ENCODE data around the gene POU5F1.

The POU5F1 gene

GRCh38 chr6:31138982-31139381 lies 31.5 kb downstream of the POU5F1 start, which contains the start of gene PSORS1C2:
Gene PSORS1C2 (minus strand): TSS chr6:31139066. CDS start chr6:31139026, 40 bp downstream.
- no peak for DNase-seq

DNA sequence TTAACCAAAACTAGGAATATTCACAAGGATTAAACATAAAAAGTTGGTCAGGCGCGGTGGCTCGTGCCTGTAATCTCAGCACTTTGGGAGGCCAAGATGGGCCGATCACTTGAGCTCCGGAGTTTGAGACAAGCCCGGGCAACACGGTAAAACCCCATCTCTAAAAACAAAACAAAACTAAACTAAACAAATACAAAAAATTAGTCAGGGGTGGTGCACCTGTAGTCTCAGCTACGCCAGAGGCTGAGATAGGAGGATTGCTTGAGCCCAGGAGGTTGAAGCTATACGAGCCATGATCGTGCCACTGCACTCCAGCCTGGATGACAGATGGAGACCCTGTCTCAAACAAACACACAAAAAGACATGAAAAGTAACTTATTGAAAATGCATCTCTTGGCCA lies 34.8 kb downstream of the POU5F1 start:
- DNase-seq: no peak

DNA sequence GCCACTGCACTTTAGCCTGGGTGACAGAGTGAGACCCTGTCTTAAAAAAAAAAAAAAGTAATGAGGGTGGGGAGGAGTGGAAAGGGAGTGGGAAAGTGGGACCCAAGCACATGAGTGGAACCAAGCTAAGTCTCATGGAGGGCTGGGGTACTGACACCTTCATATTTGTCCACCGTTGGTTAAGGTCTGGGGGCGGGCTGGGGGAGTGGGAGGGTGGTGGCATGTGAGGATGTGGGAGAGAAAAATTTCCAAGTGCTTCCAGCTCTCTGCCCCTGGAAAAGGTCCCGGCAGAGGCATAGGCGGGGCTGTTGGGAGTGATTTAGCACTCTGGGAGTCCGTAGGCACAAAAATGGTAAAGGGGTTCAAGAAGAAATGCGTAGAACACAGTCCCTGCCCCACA lies 37.7 kb downstream of the POU5F1 start:
- DNase-seq: no peak

- no peak for DNase-seq
Measured at GRCh38 chr6:31131595-31131994, 38.9 kb downstream of the POU5F1 start.

DNA sequence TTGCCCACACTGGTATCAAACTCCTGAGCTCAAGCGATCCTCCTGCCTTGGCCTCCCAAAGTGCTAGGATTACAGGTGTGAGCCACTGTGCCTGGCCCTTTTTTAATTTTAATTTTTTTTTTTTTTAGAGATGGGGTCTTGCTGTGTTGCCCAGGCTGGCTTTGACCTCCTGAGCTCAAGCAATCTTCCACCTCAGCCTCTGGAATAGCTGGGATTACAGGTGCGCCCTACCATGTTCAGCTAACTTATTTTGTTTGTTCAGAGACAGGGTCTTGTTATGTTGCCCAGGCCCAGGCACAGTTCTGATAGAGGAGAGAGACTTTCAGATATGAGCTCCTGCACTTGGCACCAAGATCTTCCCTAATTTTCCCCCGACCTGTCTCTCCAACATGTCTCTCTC lies 39.7 kb downstream of the POU5F1 start:
- no peak for DNase-seq

- no peak for DNase-seq
Measured at GRCh38 chr6:31129130-31129529, 41.4 kb downstream of the POU5F1 start.

GRCh38 chr6:31128093-31128676 lies 42.3 kb downstream of the POU5F1 start:
- no peak for DNase-seq

DNA sequence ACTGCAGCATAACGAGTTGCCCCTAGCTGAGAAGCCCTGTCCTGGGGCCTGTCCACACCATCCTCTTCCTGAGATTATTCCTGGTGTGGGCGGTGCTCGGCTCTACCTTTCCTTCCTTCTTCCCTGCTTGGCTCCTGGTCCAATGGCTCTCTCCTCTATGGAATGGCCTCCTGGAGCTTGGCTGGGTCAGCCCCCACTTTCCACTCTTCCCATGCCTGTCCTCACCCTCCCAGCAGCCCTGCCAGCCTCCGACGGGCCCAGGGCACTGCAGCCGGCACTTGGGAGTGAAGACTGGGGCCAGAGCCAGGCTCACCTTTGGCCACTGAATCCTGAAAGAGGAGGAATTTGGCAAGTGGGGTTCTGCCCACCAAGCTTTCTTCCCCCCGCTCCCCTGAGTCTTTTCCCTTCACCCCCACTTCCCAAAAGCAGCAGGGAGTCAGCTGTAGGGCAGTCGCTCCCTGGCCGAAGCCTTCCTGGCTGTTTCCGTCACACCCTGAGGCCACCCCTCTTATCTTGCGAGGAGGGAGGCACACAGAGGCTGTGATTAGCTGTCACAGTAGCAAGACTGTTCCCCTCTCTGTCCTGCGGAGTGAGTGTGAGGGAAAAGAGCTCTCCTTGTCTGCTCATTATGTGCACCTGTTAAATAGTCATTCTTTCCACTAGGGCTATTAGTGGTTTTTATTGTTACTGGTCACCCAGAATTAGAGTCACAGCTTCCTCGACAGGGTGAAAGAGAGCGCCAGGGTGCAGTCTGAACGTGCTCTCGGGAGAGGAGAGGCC lies 43.9 kb downstream of the POU5F1 start:
- DNase-seq: no peak

DNA sequence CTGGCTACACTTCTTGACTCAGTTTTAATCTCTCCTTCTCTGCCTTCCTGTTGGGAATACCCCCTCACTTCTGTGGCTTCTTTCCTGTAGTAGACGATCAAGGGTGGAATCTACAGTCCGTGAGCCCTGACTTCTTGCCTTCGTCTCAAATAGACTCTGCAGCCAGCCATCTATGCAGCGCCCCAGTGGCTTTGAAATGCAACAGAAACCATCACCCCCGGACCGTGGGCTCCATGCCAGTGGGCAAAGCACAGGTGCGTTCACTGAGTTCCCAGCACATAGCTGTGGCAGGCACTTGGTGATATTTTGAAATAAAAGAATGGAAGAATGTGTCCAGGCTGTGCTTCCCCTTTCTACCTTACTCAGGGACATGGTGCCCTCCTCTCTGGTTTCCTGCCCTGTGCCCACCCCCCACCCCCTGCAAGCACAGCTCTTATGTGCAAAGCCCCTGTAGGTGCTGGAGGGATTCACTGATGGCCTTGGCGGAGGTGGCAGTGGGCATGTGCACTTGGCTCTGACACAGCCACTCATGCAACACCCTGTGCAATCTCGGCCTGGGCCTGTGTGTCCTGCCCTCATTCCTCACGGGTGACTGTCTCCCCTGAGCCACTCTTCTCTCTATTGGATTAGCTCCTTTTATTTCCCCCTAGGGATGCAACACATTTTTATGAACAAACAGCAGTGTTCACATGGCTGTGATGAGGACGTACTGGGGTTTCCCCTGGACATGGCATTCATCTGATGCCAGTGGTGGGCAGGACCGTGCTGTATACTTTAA lies 44.7 kb downstream of the POU5F1 start:
- no peak for DNase-seq

GRCh38 chr6:31125162-31125561 lies 45.3 kb downstream of the POU5F1 start:
- DNase-seq: no peak

DNA sequence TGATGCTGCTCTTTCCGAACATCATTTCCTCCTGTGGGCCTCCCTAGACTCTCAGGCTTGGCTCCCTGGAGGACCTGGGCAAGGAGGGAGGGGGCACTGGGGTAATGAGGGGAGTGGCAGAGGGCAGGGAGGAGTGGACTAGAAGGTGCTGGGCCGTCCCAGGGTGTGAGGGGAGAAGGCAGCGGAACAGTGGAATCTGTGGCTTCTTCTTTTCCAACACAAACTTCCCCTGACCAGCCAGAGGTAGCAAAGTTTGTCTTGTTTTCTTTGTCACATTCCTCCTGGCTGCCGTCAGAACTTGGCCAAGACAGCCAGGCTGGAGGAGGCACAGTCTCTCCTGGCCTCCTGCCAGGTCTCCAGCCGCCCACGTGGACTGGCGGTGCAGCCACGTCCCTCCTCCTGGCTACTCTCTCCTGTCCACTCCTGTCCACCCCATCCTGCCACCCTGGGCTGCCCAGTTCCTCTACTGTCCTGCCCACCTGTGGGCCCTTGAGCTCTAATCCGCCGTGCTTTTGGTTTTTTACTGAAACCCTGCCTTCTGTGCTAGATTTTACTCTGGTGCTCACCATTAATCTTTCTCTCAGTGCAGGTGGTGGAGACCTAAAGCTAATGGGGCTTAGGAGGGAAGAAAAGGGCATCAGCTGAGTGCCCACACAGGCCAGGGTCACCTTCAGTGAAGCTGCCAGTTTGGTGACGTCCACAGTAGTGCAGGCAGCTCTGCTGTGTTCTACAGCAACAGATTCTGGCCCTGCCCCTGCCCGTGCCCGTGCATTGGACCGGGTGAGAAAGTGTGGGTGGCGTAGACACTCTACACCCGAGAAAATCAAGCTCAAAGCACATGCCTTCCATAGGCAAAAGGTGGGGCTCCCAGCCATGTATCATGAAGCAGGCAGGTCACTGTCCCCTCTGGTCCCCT lies 47.4 kb downstream of the POU5F1 start:
- DNase-seq: no peak

- no peak for DNase-seq
Measured at GRCh38 chr6:31121131-31121790, 49.2 kb downstream of the POU5F1 start.

DNA sequence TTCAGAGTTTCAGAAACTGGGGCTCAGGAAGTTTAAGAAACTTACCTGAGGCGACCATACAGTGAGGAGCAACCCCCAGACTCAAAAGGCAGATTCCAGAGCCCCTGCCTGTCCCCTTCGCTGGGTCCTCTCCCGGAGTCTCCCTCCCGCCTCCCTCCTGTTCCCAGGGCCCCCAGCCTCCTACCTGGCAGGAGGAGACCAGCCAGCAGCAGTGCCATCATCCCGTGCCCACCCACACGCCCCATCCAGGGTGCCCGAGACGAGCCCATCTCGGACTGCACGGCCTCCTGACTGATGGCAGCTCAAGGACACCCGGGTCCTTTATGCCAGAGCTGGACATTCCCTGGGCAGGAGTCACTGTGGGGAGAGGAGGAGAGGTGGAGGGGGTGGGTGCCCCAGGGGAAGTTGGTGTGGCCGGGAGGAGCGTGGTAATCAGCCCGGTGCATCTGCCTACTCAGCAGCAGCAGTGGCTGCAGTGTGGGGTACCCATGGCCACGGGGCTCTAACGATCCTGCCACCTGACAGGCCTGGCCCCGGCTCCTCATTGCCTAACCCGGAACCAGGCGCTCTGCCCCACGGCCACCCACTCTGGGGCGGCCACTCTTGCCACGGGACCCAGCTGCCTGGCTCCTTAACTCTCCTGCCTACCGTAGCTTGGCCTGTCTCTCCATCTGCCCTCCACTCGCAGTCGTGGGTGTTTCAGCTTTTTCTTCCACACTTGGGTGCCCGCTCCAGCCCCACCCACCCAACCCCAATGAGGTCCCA lies 50.1 kb downstream of the POU5F1 start, which contains the start of gene CDSN:
Gene CDSN, minus strand, starts transcription at position 296 of the 765 bp plus-strand sequence. Its CDS starts 27 bp downstream, at position 269.
- DNase-seq: no peak

DNA sequence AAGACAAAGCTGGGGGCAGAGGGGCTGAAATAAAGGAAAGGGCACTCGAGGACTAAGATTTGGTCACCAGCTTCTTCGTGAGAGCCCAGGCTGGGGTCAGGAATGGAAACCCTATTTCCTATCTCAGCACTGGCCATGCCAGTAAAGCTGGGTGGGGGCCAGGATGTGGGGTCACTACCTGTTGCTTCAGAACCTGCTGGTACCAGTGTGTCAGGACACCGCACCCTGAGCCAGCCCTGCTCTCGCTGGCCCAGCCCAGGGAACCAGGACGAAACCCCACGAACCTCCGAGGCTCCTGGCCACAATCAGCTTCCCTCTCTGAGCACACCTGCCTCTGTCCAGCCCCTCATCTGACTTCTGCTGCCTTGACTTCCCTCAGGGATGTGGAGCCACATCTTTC lies 52.3 kb downstream of the POU5F1 start:
- no peak for DNase-seq

DNA sequence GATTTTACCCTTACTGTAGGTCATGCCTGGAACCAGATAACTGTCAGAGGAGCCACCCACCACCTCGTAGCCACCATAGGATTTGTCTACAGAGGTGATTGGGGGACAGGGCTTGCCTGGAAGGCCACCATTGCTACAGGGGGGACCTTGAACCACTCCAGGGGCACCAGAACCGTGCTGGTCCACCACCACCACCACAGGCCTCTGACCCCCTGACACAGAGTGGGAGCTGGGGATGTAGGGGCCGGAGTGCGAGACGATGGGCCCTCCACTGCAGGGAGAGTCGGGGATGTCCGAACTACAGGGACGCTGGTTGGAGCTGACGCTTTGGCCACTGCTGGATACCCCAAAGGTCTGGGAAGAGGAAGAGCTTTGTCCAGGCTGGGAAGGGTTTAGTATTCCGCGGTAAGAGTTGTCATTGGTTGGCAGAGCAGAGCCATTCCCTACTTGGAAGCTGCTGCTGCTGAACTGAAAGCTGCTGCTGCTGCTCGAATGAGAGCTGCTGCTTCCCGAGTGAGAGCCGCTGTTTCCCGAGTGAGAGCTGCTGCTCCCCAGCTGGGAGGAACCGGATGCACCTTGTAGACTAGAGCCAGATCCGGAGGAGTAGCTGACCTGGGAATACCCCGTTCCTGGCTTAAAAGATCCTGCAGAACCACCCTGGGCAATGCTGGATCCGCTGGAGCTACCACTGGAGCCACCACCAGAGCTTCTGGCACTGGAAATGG lies 53.7 kb downstream of the POU5F1 start:
- no peak for DNase-seq

DNA sequence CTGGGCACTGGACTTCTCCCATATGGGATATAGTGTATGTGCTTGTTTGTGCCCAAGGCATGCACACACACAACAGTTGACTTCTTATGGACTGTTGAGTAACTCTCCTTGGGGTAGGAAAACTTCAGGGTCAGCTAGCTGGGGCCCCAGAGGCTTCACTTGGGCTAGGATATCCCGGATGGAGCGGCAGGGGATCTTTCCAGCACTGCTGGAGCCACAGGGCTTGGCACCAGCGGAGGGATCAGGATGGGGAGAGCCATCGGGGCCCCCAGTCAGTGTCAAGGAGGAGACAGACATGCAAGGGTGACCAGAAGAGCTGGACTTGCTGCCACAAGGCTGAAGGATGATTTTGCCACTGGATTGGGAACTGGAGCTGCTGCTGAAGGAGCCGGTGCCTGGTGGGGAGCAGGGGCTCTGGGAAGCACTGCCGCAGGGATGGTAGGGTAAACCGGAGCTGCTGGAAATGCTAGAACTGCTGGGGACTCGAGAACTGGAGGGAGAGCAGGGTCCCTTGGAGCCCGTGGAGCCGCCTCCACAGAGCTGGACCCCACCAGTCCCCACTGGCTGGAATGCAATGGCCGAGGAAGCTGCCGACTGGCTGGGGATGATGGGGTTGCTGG lies 54.4 kb downstream of the POU5F1 start:
- DNase-seq: no peak

GRCh38 chr6:31114970-31115849 lies 55.3 kb downstream of the POU5F1 start:
- DNase-seq: no peak

DNA sequence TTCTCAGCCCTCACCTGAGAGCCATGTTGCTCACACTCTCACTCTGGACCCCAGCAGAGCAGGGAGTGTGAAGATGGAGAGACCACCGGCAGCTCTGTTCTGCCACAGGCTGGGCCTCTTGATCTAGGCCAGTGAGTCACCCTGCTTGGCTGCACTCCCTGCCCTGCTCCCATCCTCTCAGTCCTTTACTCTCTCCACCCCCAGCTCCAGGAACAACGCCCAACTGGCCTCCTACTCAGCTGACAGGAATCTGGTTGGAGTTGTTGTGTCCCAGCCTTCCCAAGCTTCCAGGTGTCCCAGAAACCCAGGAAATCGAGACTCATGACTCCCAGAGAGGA lies 56.0 kb downstream of the POU5F1 start, which contains the start of gene PSORS1C1:
Gene PSORS1C1, plus strand, starts transcription at position 260 of the 338 bp plus-strand sequence. CDS start 14,833 bp downstream, outside the sequence.
- DNase-seq: no peak

All from GF-D8 (cell line).